H1 (cell line): ENCODE data around the gene NCBP1. TPM values are rescaled to one million over a fixed set of nuclear protein-coding genes. Genes with fewer than 3 reads are reported as not detected.

ENCODE experiments used
- CTCF ChIA-PET: fragments of 300-600 bp; sonication (Branson Sonifier 250); formaldehyde crosslinking; loops from one replicate; lab custom pipeline; 2021; ENCODE audit not compliant: partially characterized antibody; lab: Charles Lee
- POLR2A ChIA-PET: fragments of 300-600 bp; sonication (Branson Sonifier 250); formaldehyde crosslinking; loops from one replicate; lab custom pipeline; 2021; ENCODE audit warnings: inconsistent platforms; ENCODE audit not compliant: partially characterized antibody; lab: Charles Lee
- DNase-seq, 2 experiments: peaks; one replicate each; pipeline versions ENCODE4 v3.0.0 to v3.0.0-alpha.2; 2010 to 2022; ENCODE audit warnings: low spot score in 2 of 2, low read depth in 1 of 2, mixed read lengths in 1 of 2
- FAIRE-seq: peaks from 2 replicates; lab custom pipeline; 2011; peaks lifted over from hg19 to GRCh38; lab: Jason Lieb, UNC
- H2AFZ ChIP-seq: 2 replicates; pipeline ENCODE4 v1.8.1; 2012; ENCODE audit warnings: low read length, inconsistent platforms
- H2AK5ac ChIP-seq: 2 replicates; pipeline ENCODE4 v1.6.1; 2013; ENCODE audit warnings: low read depth, low read length
- H2BK120ac ChIP-seq: replicated peaks from 2 replicates; pipeline ENCODE3; 2013; ENCODE audit warnings: low read depth, low read length, inconsistent platforms
- H2BK12ac ChIP-seq: 2 replicates; pipeline ENCODE4 v1.6.1; 2013; ENCODE audit warnings: low read depth, low read length
- H2BK15ac ChIP-seq: 2 replicates; pipeline ENCODE4 v1.6.1; 2013; ENCODE audit warnings: low read length
- H2BK20ac ChIP-seq: 2 replicates; pipeline ENCODE4 v1.6.1; 2013; ENCODE audit warnings: low read length
- H2BK5ac ChIP-seq: 2 replicates; pipeline ENCODE4 v1.6.1; 2013; ENCODE audit warnings: low read depth, low read length
- H3K14ac ChIP-seq: 2 replicates; pipeline ENCODE4 v1.6.1; 2013; ENCODE audit warnings: inconsistent platforms; ENCODE audit not compliant: insufficient read length
- H3K18ac ChIP-seq: 2 replicates; pipeline ENCODE4 v1.6.1; 2013; ENCODE audit warnings: low read length; ENCODE audit errors: extremely low read depth
- H3K23ac ChIP-seq: 2 replicates; pipeline ENCODE4 v1.6.1; 2013; ENCODE audit warnings: inconsistent platforms; ENCODE audit not compliant: insufficient read length
- H3K23me2 ChIP-seq: 2 replicates; pipeline ENCODE4 v1.6.1; 2013; ENCODE audit warnings: low read depth, low read length
- H3K27ac ChIP-seq: 2 replicates; pipeline ENCODE4 v1.6.1; 2011; ENCODE audit warnings: low read depth, low read length, inconsistent platforms
- H3K27me3 ChIP-seq, 4 experiments: replicated peaks in 1 of 4; 1 replicate in 1 of 4; 2 replicates in 3 of 4; pipeline versions ENCODE4 v1.6.1 to v1.8.1; 2011 to 2013; ENCODE audit warnings: low read length in 3 of 4, mild to moderate bottlenecking in 3 of 4, inconsistent platforms in 2 of 4, mixed read lengths in 2 of 4, moderate library complexity in 1 of 4; ENCODE audit not compliant: control insufficient read depth in 3 of 4, insufficient read depth in 3 of 4; ENCODE audit errors: extremely low read depth in 1 of 4
- H3K36me3 ChIP-seq, 4 experiments: 2 replicates each; pipeline versions ENCODE4 v1.6.1 to v1.8.1; 2011 to 2013; ENCODE audit warnings: mild to moderate bottlenecking in 4 of 4, low read length in 3 of 4, moderate library complexity in 2 of 4, control low read depth in 1 of 4, inconsistent platforms in 1 of 4; ENCODE audit not compliant: insufficient read depth in 4 of 4, control insufficient read depth in 2 of 4
- H3K4ac ChIP-seq: replicated peaks from 2 replicates; pipeline ENCODE3; 2013; ENCODE audit warnings: low read length, low read depth, mixed read lengths, inconsistent platforms; ENCODE audit not compliant: insufficient read length
- H3K4me1 ChIP-seq, 4 experiments: replicated peaks in 1 of 4; 1 replicate in 1 of 4; 2 replicates in 3 of 4; pipeline versions ENCODE4 v1.6.1 to v1.8.1; 2011 to 2013; ENCODE audit warnings: low read length in 3 of 4, inconsistent platforms in 2 of 4, mixed read lengths in 1 of 4; ENCODE audit not compliant: insufficient read depth in 4 of 4, control insufficient read depth in 3 of 4
- H3K4me2 ChIP-seq, 2 experiments: 2 replicates each; pipeline versions ENCODE4 v1.6.1 to v1.8.1; 2011 to 2013; ENCODE audit warnings: low read depth in 2 of 2, low read length in 2 of 2, control low read depth in 1 of 2, inconsistent platforms in 1 of 2, mild to moderate bottlenecking in 1 of 2; ENCODE audit not compliant: insufficient read depth in 1 of 2
- H3K4me3 ChIP-seq, 4 experiments: fragments of 200-600, 300-600 bp in 1 of 4; sonication (generic), shearing (Covaris generic), sonication (Bioruptor Twin) in 1 of 4; 2 replicates each; pipeline versions ENCODE4 v1.5.1 to v1.8.1; 2011 to 2016; ENCODE audit warnings: low read length in 4 of 4, low read depth in 3 of 4, control low read depth in 2 of 4, inconsistent platforms in 2 of 4, mild to moderate bottlenecking in 2 of 4, mixed read lengths in 1 of 4, moderate library complexity in 1 of 4; ENCODE audit not compliant: insufficient read depth in 2 of 4; ENCODE audit errors: extremely low read depth in 1 of 4
- H3K56ac ChIP-seq: replicated peaks from 2 replicates; pipeline ENCODE3; 2013; ENCODE audit warnings: low read depth, mild to moderate bottlenecking, mixed read lengths, low read length, inconsistent platforms; ENCODE audit not compliant: insufficient read length
- H3K79me1 ChIP-seq: 2 replicates; pipeline ENCODE4 v1.6.1; 2013; ENCODE audit warnings: low read depth, low read length, control low read depth
- H3K79me2 ChIP-seq, 2 experiments: 2 replicates each; pipeline versions ENCODE4 v1.6.1 to v1.8.1; 2012 to 2013; ENCODE audit warnings: low read length in 2 of 2, mild to moderate bottlenecking in 2 of 2, inconsistent platforms in 1 of 2; ENCODE audit not compliant: insufficient read depth in 2 of 2, control insufficient read depth in 1 of 2
- H3K9ac ChIP-seq, 4 experiments: replicated peaks in 1 of 4; 1 replicate in 1 of 4; 2 replicates in 3 of 4; pipeline versions ENCODE4 v1.6.1 to v1.8.1; 2011 to 2013; ENCODE audit warnings: low read depth in 3 of 4, low read length in 3 of 4, control low read depth in 2 of 4, mild to moderate bottlenecking in 2 of 4, moderate library complexity in 2 of 4, inconsistent platforms in 1 of 4; ENCODE audit errors: extremely low read depth in 1 of 4
- H3K9me3 ChIP-seq, 2 experiments: 2 replicates each; pipeline versions ENCODE4 v1.6.1 to v1.8.1; 2012 to 2013; ENCODE audit warnings: mild to moderate bottlenecking in 2 of 2, moderate library complexity in 2 of 2, control low read depth in 1 of 2, inconsistent platforms in 1 of 2, low read depth in 1 of 2, low read length in 1 of 2, mixed read lengths in 1 of 2; ENCODE audit not compliant: insufficient read depth in 2 of 2
- H4K20me1 ChIP-seq, 2 experiments: replicated peaks in 1 of 2; 2 replicates each; pipeline versions ENCODE3 to v1.8.1; 2011 to 2013; ENCODE audit warnings: inconsistent platforms in 2 of 2, low read length in 2 of 2, mild to moderate bottlenecking in 1 of 2; ENCODE audit not compliant: insufficient read depth in 2 of 2, control insufficient read depth in 1 of 2
- H4K5ac ChIP-seq: 2 replicates; pipeline ENCODE4 v1.6.1; 2013; ENCODE audit warnings: low read length, low read depth, mixed read lengths, inconsistent platforms; ENCODE audit not compliant: insufficient read length
- H4K8ac ChIP-seq: 2 replicates; pipeline ENCODE4 v1.8.0; 2013; ENCODE audit warnings: mild to moderate bottlenecking, moderate library complexity, low read length, inconsistent platforms; ENCODE audit not compliant: insufficient read depth; ENCODE audit errors: extremely low read depth
- H4K91ac ChIP-seq: replicated peaks from 2 replicates; pipeline ENCODE3; 2013; ENCODE audit warnings: low read length, mixed read lengths, inconsistent platforms; ENCODE audit not compliant: insufficient read length
- BACH1 ChIP-seq: IDR thresholded peaks from 2 replicates; pipeline ENCODE4 v1.6.1; 2012; ENCODE audit warnings: low read length, improper control_type of control experiment
- BCL11A ChIP-seq, 2 experiments: IDR thresholded peaks; one replicate each; pipeline ENCODE4 v1.6.1; 2011; ENCODE audit warnings: low read depth in 2 of 2, low read length in 2 of 2, mild to moderate bottlenecking in 2 of 2
- EZH2 ChIP-seq: fragments of 200-600 bp; sonication (generic); IDR thresholded peaks from 2 replicates; pipeline ENCODE4 v1.7.1; 2012; ENCODE audit warnings: low read depth, mild to moderate bottlenecking, moderate library complexity, low read length, inconsistent platforms; ENCODE audit not compliant: severe bottlenecking
- HDAC2 ChIP-seq, 2 experiments: fragments of 300-600 bp in 1 of 2; sonication (generic) in 1 of 2; IDR thresholded peaks; 2 replicates each; pipeline ENCODE4 v1.6.1; 2011 to 2012; ENCODE audit warnings: low read depth in 2 of 2, low read length in 2 of 2, mild to moderate bottlenecking in 2 of 2, moderate library complexity in 2 of 2, borderline replicate concordance in 1 of 2, inconsistent platforms in 1 of 2
- KDM5A ChIP-seq: fragments of 200-600 bp; IDR thresholded peaks from 2 replicates; pipeline ENCODE4 v1.7.1; 2012; ENCODE audit warnings: mild to moderate bottlenecking, low read length, inconsistent platforms, mixed read lengths
- MAFK ChIP-seq: IDR thresholded peaks from 2 replicates; pipeline ENCODE4 v1.6.1; 2012; ENCODE audit warnings: low read depth, mild to moderate bottlenecking, improper control_type of control experiment, low read length
- NANOG ChIP-seq: IDR thresholded peaks from 2 replicates; pipeline ENCODE4 v1.6.1; 2011; ENCODE audit warnings: low read length, low read depth, mild to moderate bottlenecking, inconsistent platforms; ENCODE audit not compliant: insufficient read depth, poor library complexity, severe bottlenecking
- SAP30 ChIP-seq: fragments of 300-600 bp; sonication (generic); IDR thresholded peaks from 2 replicates; pipeline ENCODE4 v1.7.1; 2012; ENCODE audit warnings: low read length, moderate library complexity, mild to moderate bottlenecking, inconsistent platforms; ENCODE audit not compliant: insufficient read depth, insufficient replicate concordance
- SIN3A ChIP-seq, 2 experiments: IDR thresholded peaks in 1 of 2; conservative IDR thresholded peaks in 1 of 2; 2 replicates each; pipeline ENCODE4 v1.6.1; 2011 to 2012; ENCODE audit warnings: low read length in 2 of 2, improper control_type of control experiment in 1 of 2, low read depth in 1 of 2, mild to moderate bottlenecking in 1 of 2
- SIRT6 ChIP-seq: IDR thresholded peaks from one replicate; pipeline ENCODE4 v1.7.1; 2012; ENCODE audit warnings: low read length, inconsistent platforms
- YY1 ChIP-seq: IDR thresholded peaks from 2 replicates; pipeline ENCODE4 v1.6.1; 2011; ENCODE audit warnings: low read depth, mild to moderate bottlenecking, low read length
- ZNF274 ChIP-seq: IDR thresholded peaks from 2 replicates; pipeline ENCODE4 v1.7.0; 2012; ENCODE audit warnings: low read length, borderline replicate concordance; ENCODE audit errors: extremely low read depth
- WGBS, 2 experiments: shearing (Covaris generic) in 1 of 2; methylation state at CpG; one replicate each; pipeline versions ENCODE4 v1.1.6 to v1.1.7; 2013 to 2015; ENCODE audit warnings: low lambda C conversion rate in 2 of 2, mixed read lengths in 2 of 2, inconsistent platforms in 1 of 2, low coverage in 1 of 2, missing lambda C conversion rate in 1 of 2; ENCODE audit not compliant: insufficient replicate concordance in 2 of 2, insufficient coverage in 1 of 2, insufficient read length in 1 of 2; ENCODE audit errors: extremely low coverage in 1 of 2, missing lambda C conversion rate in 1 of 2; 5-methylcytosine and 5-hydroxymethylcytosine counted together
- polyA plus RNA-seq, 7 experiments: library from polyadenylated mRNA; depleted of rRNA in 3 of 7; stranded (reverse) in 5 of 7; unstranded in 2 of 7; fragments of >200 nt in 5 of 7; fragments of 200-250 nt in 2 of 7; gene quantifications; 1 replicate in 5 of 7; 2 replicates in 1 of 7; 4 replicates in 1 of 7; pipeline versions ENCODE4 v1.2.1 to v1.2.3, GENCODE V29; 2011 to 2013; ENCODE audit warnings: missing spikeins in 2 of 7, mixed read lengths in 2 of 7
- total RNA-seq: library from RNA; stranded (reverse); fragmentation: NEBNext Ultra II Directional; extraction: Animal tissue kit (Norgen Biotek cat#: 25700); gene quantifications from 2 replicates; pipeline ENCODE4 v1.2.1, GENCODE V29; 2021
- TF ChIP-seq, protein P1 (sequence below): IDR thresholded peaks from 2 replicates; pipeline ENCODE4 v1.6.1; 2012; ENCODE audit warnings: inconsistent platforms

Gene NCBP1
- total and polyA plus RNA-seq, 2 of the 8 experiments (the other 6 are each of a cell fraction or from before 2014, with no cell fraction given): 14.7 to 54.0 TPM

DNA sequence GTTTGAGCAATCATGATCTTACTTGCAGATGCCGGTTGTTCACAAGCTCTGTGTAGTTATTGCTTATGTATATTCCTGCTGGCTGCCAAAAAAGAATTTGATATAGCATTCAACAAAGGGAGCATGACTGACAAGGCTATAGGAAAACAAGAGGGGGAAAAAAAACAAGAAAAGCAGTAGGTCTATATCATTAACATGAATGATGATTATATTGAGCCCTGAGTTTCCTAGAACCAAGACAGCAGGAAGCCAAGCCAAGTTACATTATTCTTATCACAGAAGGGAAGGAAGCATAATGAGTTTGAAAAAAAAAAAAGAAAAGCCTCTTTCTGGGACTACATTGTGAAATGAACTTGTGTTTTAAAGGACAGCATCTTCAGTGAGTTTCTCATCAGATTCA is 41.5 kb upstream of the NCBP1 start:
- H2BK15ac ChIP-seq: no peak overlapping the region
- H3K27me3 ChIP-seq: no peaks in the 10 kb centered on the region
- no peak overlapping the region for H2AFZ ChIP-seq
- H2BK12ac ChIP-seq: no peak overlapping the region
- H4K20me1 ChIP-seq: no peaks in the 10 kb centered on the region
- H4K5ac ChIP-seq: no peak overlapping the region
- no peak overlapping the region for H3K56ac ChIP-seq
- no peak overlapping the region for H3K18ac ChIP-seq
- no peak overlapping the region for H3K4me2 ChIP-seq
- H3K79me2 ChIP-seq: no peaks in the 10 kb centered on the region
- no peak overlapping the region for H4K8ac ChIP-seq
- H4K91ac ChIP-seq: no peak overlapping the region
- H2BK20ac ChIP-seq: no peak overlapping the region
- H3K23me2 ChIP-seq: no peaks in the 10 kb centered on the region
- H3K9me3 ChIP-seq: no peaks in the 10 kb centered on the region
- no peak overlapping the region for H2AK5ac ChIP-seq
- WGBS, 2 experiments: 100% methylated on average over 1 of the region's 1 CpG; no CpG with 5 or more reads in 1 of the 2 experiments
- no peak overlapping the region for H3K27ac ChIP-seq
- no peaks in the 10 kb centered on the region for H3K36me3 ChIP-seq
- H3K79me1 ChIP-seq: no peaks in the 10 kb centered on the region
- POLR2A ChIA-PET: no interaction called here
- no peak overlapping the region for H3K4me3 ChIP-seq
- H3K23ac ChIP-seq: no peak overlapping the region
- H3K14ac ChIP-seq: no peak overlapping the region
- H3K4ac ChIP-seq: no peak overlapping the region
- H2BK120ac ChIP-seq: no peak overlapping the region
- no peaks in the 10 kb centered on the region; a peak in 2 of 7 replicates for H3K4me1 ChIP-seq
- CTCF ChIA-PET: interaction anchor here (0.8 to 22.2 kb wide), 5 partner anchors 23 to 206 kb away, joined by 3 to 574 read pairs (median 4); no protein-coding TSS in a partner anchor
- DNase-seq: no peak
- no peak overlapping the region for H2BK5ac ChIP-seq
- no peak overlapping the region for H3K9ac ChIP-seq
- no peak for FAIRE-seq
- TF ChIP-seq, protein P1, sequence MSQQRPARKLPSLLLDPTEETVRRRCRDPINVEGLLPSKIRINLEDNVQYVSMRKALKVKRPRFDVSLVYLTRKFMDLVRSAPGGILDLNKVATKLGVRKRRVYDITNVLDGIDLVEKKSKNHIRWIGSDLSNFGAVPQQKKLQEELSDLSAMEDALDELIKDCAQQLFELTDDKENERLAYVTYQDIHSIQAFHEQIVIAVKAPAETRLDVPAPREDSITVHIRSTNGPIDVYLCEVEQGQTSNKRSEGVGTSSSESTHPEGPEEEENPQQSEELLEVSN: no peak
- no peak for TF ChIP-seq BACH1
- TF ChIP-seq EZH2: no peak
- TF ChIP-seq MAFK: no peak
- no peak for TF ChIP-seq BCL11A (IDR thresholded peaks at IDR 0.05; ENCODE audit: low read depth in 2 of 2, low read length in 2 of 2)
- TF ChIP-seq HDAC2 (IDR thresholded peaks at IDR 0.05; ENCODE audit: borderline replicate concordance in 1 of 2, low read depth in 2 of 2, low read length in 2 of 2): no peak
- no peak for TF ChIP-seq KDM5A
- TF ChIP-seq SIN3A (conservative IDR thresholded peaks at IDR 0.05 in 1 of 2, IDR thresholded peaks at IDR 0.05 in 1 of 2; ENCODE audit: low read depth in 1 of 2, low read length in 2 of 2): no peak
- no peak for TF ChIP-seq NANOG
- no peak for TF ChIP-seq YY1
- no peak for TF ChIP-seq ZNF274
- no peak for TF ChIP-seq SIRT6
- TF ChIP-seq SAP30: no peak
